Stromal cell of bone marrow (primary cell): ENCODE measurements around the gene RNF213.

ENCODE experiments used
- DNase-seq: peaks from one replicate; pipeline ENCODE4 v3.0.0-alpha.2; 2012; ENCODE audit warnings: low read depth

Gene RNF213

GRCh38 chr17:80352216-80352895 lies 91.7 kb downstream of the RNF213 start:
- no peak for DNase-seq

GRCh38 chr17:80352991-80353665 lies 92.5 kb downstream of the RNF213 start:
- no peak for DNase-seq

- DNase-seq, result no peak
Observed at GRCh38 chr17:80353718-80354275, 93.1 kb downstream of the RNF213 start.

- DNase-seq, result no peak
Observed at GRCh38 chr17:80354336-80354735, 93.7 kb downstream of the RNF213 start.

- DNase-seq, result no peak
Observed at GRCh38 chr17:80356231-80356856, 95.7 kb downstream of the RNF213 start.

- no peak for DNase-seq
Observed at GRCh38 chr17:80358131-80358530, 97.5 kb downstream of the RNF213 start.

GRCh38 chr17:80358861-80359260 lies 98.2 kb downstream of the RNF213 start:
- DNase-seq, result no peak

GRCh38 chr17:80359422-80360110 lies 98.9 kb downstream of the RNF213 start:
- no peak for DNase-seq

GRCh38 chr17:80360396-80360795 lies 99.7 kb downstream of the RNF213 start:
- no peak for DNase-seq

- DNase-seq, result no peak
Observed at GRCh38 chr17:80361495-80362220, 101.0 kb downstream of the RNF213 start.

- peak; percentile 36 for DNase-seq
Observed at GRCh38 chr17:80362428-80363119, 101.9 kb downstream of the RNF213 start.

- DNase-seq, result no peak
Observed at GRCh38 chr17:80363120-80363515, 102.5 kb downstream of the RNF213 start.

- no peak for DNase-seq
Observed at GRCh38 chr17:80363518-80364090, 103.0 kb downstream of the RNF213 start.

GRCh38 chr17:80364091-80364691 lies 103.5 kb downstream of the RNF213 start:
- DNase-seq, result no peak

GRCh38 chr17:80365001-80365965 lies 104.6 kb downstream of the RNF213 start:
- no peak for DNase-seq

GRCh38 chr17:80365983-80366382 lies 105.3 kb downstream of the RNF213 start:
- no peak for DNase-seq

- no peak for DNase-seq
Observed at GRCh38 chr17:80367503-80367902, 106.9 kb downstream of the RNF213 start.

GRCh38 chr17:80371196-80371595 lies 110.5 kb downstream of the RNF213 start:
- DNase-seq, result no peak

- DNase-seq, result no peak
Observed at GRCh38 chr17:80372456-80372855, 111.8 kb downstream of the RNF213 start.
